ENCODE results near the gene PRKN. TPM values are rescaled to one million over a fixed set of nuclear protein-coding genes. Genes with fewer than 3 reads are reported as not detected.

PRKN gene
- total and polyA plus RNA-seq, 9 of the 15 experiments (the other 6 are each of a cell fraction or from before 2014, with no cell fraction given): 0.03 to 0.96 (median 0.15) TPM; not detected in 2

- in situ Hi-C loops (cut with MboI): no loop called here
- TF ChIP-seq GTF3C2 (IDR thresholded peaks at IDR 0.05; ENCODE audit: borderline replicate concordance, extremely low read depth, insufficient read length) (no peak), SMAD1 (IDR thresholded peaks at IDR 0.05; ENCODE audit: low read depth, low read length, partially characterized antibody) (no peak), GTF2A2 (tag; IDR thresholded peaks at IDR 0.05) (no peak)
- WGBS (ENCODE audit: insufficient coverage, low coverage, missing lambda C conversion rate): under 1% methylated on average over 8 of the region's 8 CpGs
- no peak overlapping the region for H3K4me3 ChIP-seq
- ChIA-PET CTCF (ENCODE audit: low intra/inter-chr PET ratio) (no interaction called here), POLR2A (no interaction called here)
- ATAC-seq (no peak), FAIRE-seq (no peak), DNase-seq (ENCODE audit: extremely low read depth in 1 of 4, low spot score in 3 of 4) (no peak)
- H3K4me2 ChIP-seq (ENCODE audit: insufficient read depth, low read length): no peak overlapping the region
- H3K9me1 ChIP-seq (ENCODE audit: control insufficient read depth, insufficient read depth, low read length): no peaks in the 10 kb centered on the region
- H3K79me2 ChIP-seq (ENCODE audit: control insufficient read depth, insufficient read depth, low read length): no peaks in the 10 kb centered on the region
- H3K27me3 ChIP-seq (ENCODE audit: control insufficient read depth in 2 of 2, insufficient read depth in 2 of 2, low read length in 2 of 2): no peaks in the 10 kb centered on the region
- H4K20me1 ChIP-seq (replicated peaks; ENCODE audit: control insufficient read depth, insufficient read depth, low read length): no peaks in the 10 kb centered on the region
- intact Hi-C loops (cut with micrococcal nuclease): no loop called here
- H2AFZ ChIP-seq (ENCODE audit: low read depth, low read length): no peak overlapping the region
- H3K4me1 ChIP-seq (replicated peaks in 1 of 2; ENCODE audit: control insufficient read depth in 2 of 2, insufficient read depth in 2 of 2, low read length in 2 of 2): no peaks in the 10 kb centered on the region
- H3K9ac ChIP-seq (ENCODE audit: insufficient read depth in 1 of 2, low read depth in 2 of 2, low read length in 2 of 2): no peak overlapping the region
- H3K36me3 ChIP-seq (ENCODE audit: control insufficient read depth, insufficient read depth, low read length): no peaks in the 10 kb centered on the region
- no TSS peak for BruUV-seq (replicated peaks)
- H3K27ac ChIP-seq (ENCODE audit: extremely low read depth, low read depth, low read length): no peak overlapping the region
- no peaks in the 10 kb centered on the region for H3K9me3 ChIP-seq (replicated peaks; ENCODE audit: control insufficient read depth, insufficient read depth, low read depth, low read length)
Measured at GRCh38 chr6:161961046-161961445, 766.5 kb downstream of the PRKN start.
